Mesothelial cell of epicardium (in vitro differentiated cells): ENCODE data around the gene DMGDH. TPM values are rescaled to one million over a fixed set of nuclear protein-coding genes. Genes with fewer than 3 reads are reported as not detected.
A peak's percentile ranks its signal among the peaks of the same experiment; 100 is the strongest.

Experiments used
- DNase-seq, 2 experiments: peaks; one replicate each; pipeline ENCODE4 v3.0.0; 2021; ENCODE audit warnings: low spot score in 2 of 2; ENCODE audit not compliant: unreplicated experiment in 2 of 2
- H3K27ac Mint-ChIP-seq: 2 replicates; pipeline ENCODE4 v1.8.0; 2021; ENCODE audit warnings: mixed read lengths
- H3K27me3 Mint-ChIP-seq: 2 replicates; pipeline ENCODE4 v1.8.0; 2021; ENCODE audit warnings: low read depth, mixed read lengths
- H3K36me3 Mint-ChIP-seq: 2 replicates; pipeline ENCODE4 v1.8.0; 2021; ENCODE audit warnings: mixed read lengths
- H3K4me1 Mint-ChIP-seq: 2 replicates; pipeline ENCODE4 v1.8.0; 2021; ENCODE audit warnings: mixed read lengths
- H3K4me3 Mint-ChIP-seq: 2 replicates; pipeline ENCODE4 v1.8.0; 2021; ENCODE audit warnings: mild to moderate bottlenecking, moderate library complexity, mixed read lengths
- H3K9me3 Mint-ChIP-seq: 2 replicates; pipeline ENCODE4 v1.8.0; 2021; ENCODE audit warnings: mixed read lengths
- total RNA-seq: library from RNA; stranded (reverse); gene quantifications from 3 replicates; pipeline ENCODE4 v1.2.1, GENCODE V29; 2021
- TF ChIP-seq, protein P1 (sequence below): fragments of 200-600 bp; sonication (generic); IDR thresholded peaks from one replicate; pipeline ENCODE4 v1.5.0; 2021; ENCODE audit warnings: antibody characterized with exemption; ENCODE audit not compliant: unreplicated experiment

The DMGDH gene
- total RNA-seq, 1 donor from 2014 or later: 1.2 TPM

DNA sequence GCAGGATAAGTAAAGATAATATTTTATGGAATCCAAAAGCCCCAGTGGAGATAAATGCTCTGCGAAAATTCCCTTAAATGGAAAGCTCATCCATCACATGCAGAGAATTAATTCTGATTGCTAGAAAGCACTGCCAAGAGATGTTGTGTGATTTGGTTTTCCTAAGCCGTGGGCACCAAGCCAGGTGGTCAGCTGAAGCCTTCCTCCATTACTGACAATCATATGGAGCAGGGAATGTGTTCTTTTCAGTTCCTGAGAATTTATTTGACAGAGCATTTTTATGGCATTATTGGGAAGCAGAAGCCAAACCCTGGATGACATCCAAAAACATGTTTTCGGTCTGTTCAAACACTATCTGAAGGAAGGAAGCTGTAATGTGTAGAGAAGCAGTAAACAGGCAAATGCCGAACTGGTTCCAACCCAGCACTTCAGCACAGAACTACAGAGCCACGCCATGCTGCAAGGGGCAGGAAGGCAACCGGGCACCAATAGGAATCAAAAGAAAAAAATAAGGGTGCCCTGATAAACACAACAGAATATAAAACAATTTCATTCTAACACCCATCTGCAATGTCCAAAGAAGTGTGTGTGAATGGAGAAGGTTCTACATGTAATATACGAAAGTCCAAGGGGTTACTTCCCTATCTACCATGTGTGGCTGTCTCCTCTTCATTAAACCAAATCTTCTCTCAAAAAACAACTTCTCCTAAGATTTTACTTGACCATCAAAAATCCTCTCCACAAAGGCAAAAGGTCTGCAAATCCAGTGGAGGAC is 96.6 kb downstream of the DMGDH start:
- Mint-ChIP-seq H3K9me3 (no peaks in the 10 kb centered on the region), H3K36me3 (no peaks in the 10 kb centered on the region), H3K27me3 (no peaks in the 10 kb centered on the region), H3K4me1 (peaks cover 42% of the 10 kb centered on the region), H3K4me3 (no peak overlapping the region), H3K27ac (peak overlapping the region; percentile 85)
- DNase-seq: peak; percentile 34 to 61
- TF ChIP-seq, protein P1, sequence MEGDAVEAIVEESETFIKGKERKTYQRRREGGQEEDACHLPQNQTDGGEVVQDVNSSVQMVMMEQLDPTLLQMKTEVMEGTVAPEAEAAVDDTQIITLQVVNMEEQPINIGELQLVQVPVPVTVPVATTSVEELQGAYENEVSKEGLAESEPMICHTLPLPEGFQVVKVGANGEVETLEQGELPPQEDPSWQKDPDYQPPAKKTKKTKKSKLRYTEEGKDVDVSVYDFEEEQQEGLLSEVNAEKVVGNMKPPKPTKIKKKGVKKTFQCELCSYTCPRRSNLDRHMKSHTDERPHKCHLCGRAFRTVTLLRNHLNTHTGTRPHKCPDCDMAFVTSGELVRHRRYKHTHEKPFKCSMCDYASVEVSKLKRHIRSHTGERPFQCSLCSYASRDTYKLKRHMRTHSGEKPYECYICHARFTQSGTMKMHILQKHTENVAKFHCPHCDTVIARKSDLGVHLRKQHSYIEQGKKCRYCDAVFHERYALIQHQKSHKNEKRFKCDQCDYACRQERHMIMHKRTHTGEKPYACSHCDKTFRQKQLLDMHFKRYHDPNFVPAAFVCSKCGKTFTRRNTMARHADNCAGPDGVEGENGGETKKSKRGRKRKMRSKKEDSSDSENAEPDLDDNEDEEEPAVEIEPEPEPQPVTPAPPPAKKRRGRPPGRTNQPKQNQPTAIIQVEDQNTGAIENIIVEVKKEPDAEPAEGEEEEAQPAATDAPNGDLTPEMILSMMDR: no peak

DNA sequence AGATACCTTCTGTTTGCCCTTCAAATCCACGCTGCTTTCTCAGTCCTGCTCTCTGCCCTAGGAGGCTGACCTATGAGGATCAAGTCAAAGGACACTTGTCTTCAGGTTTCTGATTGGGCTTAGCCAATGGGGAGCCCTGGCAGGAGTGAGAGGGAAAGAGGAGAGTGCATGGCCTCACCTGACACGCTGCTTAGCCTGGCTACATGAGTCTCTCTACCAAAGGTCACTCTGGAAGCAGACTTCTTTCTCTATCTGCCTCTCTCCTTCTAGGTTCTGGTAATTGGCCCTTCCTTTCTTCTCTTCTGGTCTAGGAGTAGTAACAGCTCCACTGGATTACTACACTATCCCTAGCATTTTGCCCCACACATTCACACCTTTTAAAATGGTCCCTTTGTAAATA is 97.5 kb downstream of the DMGDH start:
- H3K4me1 Mint-ChIP-seq: peaks cover 44% of the 10 kb centered on the region
- no peak for DNase-seq
- peak overlapping the region; percentile 85 for H3K27ac Mint-ChIP-seq
- H3K27me3 Mint-ChIP-seq: no peaks in the 10 kb centered on the region
- no peaks in the 10 kb centered on the region for H3K36me3 Mint-ChIP-seq
- H3K9me3 Mint-ChIP-seq: no peaks in the 10 kb centered on the region
- H3K4me3 Mint-ChIP-seq: no peak overlapping the region
- TF ChIP-seq, protein P1: no peak

DNA sequence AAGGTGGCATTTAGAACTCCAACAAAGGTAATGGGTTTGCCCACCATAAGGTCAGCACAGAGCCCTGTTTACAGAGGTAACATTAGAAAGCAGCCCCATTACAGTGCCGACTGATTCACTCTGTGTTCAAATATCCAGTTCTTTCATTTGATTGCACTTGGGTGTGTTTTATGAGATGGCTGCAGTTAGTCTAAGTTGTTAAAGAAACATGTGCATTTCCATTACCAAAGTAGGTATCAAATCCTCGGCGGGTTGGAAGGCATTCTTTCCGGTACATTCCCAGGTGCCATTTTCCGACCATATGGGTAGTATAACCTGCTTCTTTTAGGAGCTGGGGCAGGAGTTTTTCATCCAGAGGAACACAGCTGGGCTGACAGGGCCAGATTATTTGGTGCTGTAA is 100.7 kb downstream of the DMGDH start:
- no peaks in the 10 kb centered on the region for H3K36me3 Mint-ChIP-seq

DNA sequence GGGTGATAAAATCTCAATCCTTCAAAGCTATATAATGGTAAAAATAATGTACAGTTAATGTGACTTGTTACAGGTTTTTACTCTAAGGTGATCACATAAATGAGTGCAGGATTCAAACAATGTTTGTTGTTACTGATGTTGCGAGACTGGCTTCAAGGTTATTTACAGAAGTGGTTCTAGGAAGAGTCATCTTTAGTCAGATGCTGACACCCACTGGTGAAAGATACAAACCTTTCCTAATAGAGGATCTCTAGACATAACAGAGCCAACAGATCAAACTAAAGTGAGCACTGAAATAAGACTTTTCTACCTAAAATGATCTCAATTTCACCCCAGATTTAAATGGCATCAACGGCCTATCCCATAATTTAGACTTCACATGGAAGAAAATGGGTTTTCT is 104.6 kb downstream of the DMGDH start:
- no peaks in the 10 kb centered on the region for H3K9me3 Mint-ChIP-seq
- TF ChIP-seq, protein P1: peak; percentile 17
- no peak overlapping the region for H3K27ac Mint-ChIP-seq
- DNase-seq: no peak
- H3K4me1 Mint-ChIP-seq: peaks cover 11% of the 10 kb centered on the region
- no peaks in the 10 kb centered on the region for H3K27me3 Mint-ChIP-seq
- H3K4me3 Mint-ChIP-seq: no peak overlapping the region
- peaks cover 3% of the 10 kb centered on the region for H3K36me3 Mint-ChIP-seq

More for the DNA sequence above, 100.7 kb downstream of the DMGDH start:
- TF ChIP-seq, protein P1: no peak
- no peak for DNase-seq
- no peak overlapping the region for H3K27ac Mint-ChIP-seq
- H3K27me3 Mint-ChIP-seq: no peaks in the 10 kb centered on the region
- no peaks in the 10 kb centered on the region for H3K9me3 Mint-ChIP-seq
- H3K4me3 Mint-ChIP-seq: no peak overlapping the region
- H3K4me1 Mint-ChIP-seq: peaks cover 31% of the 10 kb centered on the region

DNA sequence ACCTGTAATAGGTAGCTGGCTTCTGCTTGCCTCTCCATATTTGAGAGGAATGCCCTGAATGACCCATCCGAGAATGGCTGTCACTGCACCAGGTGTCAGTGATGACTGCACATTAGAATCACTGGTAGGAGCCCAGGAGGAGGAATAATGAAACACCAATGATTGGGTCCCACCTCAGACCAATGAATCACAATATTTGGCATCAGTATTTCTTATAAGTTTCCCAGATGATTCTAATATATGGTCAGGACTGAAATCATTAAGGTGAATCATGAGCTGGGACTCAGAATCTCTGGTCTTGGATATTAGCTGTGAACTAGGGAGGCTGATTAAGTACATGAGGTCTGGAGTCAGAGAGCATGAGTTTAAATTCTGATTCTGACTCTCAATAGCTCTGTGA is 107.7 kb downstream of the DMGDH start:
- no peak for DNase-seq
- Mint-ChIP-seq H3K36me3 (peaks cover 3% of the 10 kb centered on the region), H3K27ac (no peak overlapping the region), H3K4me1 (peaks cover 3% of the 10 kb centered on the region), H3K27me3 (no peaks in the 10 kb centered on the region), H3K9me3 (no peaks in the 10 kb centered on the region), H3K4me3 (no peak overlapping the region)
- TF ChIP-seq, protein P1: no peak
